NCI-H2081 (cell line): ENCODE measurements around the gene GMDS.
A peak's percentile ranks its signal among the peaks of the same experiment; 100 is the strongest.

Source experiments
- DNase-seq, 2 experiments: peaks; one replicate each; lab custom pipeline; 2025; lab: John Stamatoyannopoulos, UW

GMDS gene

GRCh38 chr6:1601158-1602048, 644.0 kb downstream of the GMDS start:
- no peak for DNase-seq

- peak in 1 of 2 experiments; percentile 7 for DNase-seq
These were observed 644.6 kb downstream of the GMDS start for GRCh38 chr6:1600764-1601157.

GRCh38 chr6:1600063-1600763, 645.2 kb downstream of the GMDS start:
- DNase-seq, result no peak

- no peak for DNase-seq
These were observed 645.9 kb downstream of the GMDS start for GRCh38 chr6:1599469-1599868.

- DNase-seq, result no peak
These were observed 646.5 kb downstream of the GMDS start for GRCh38 chr6:1598886-1599285.

GRCh38 chr6:1598433-1598832, 647.0 kb downstream of the GMDS start:
- no peak for DNase-seq

- no peak for DNase-seq
These were observed 647.5 kb downstream of the GMDS start for GRCh38 chr6:1597924-1598323.

GRCh38 chr6:1597121-1597744, 648.2 kb downstream of the GMDS start:
- DNase-seq, result no peak

GRCh38 chr6:1596088-1596852, 649.1 kb downstream of the GMDS start:
- DNase-seq, result peak; percentile 46 to 50

- no peak for DNase-seq
These were observed 649.9 kb downstream of the GMDS start for GRCh38 chr6:1595271-1596087.

GRCh38 chr6:1594445-1595200, 650.8 kb downstream of the GMDS start:
- DNase-seq, result no peak

GRCh38 chr6:1593958-1594314, 651.5 kb downstream of the GMDS start:
- DNase-seq, result no peak

- no peak for DNase-seq
These were observed 652.0 kb downstream of the GMDS start for GRCh38 chr6:1593286-1593957.

GRCh38 chr6:1592852-1593251, 652.6 kb downstream of the GMDS start:
- DNase-seq, result no peak

- DNase-seq, result no peak
These were observed 653.5 kb downstream of the GMDS start for GRCh38 chr6:1591926-1592325.

GRCh38 chr6:1591243-1591642, 654.2 kb downstream of the GMDS start:
- no peak for DNase-seq

GRCh38 chr6:1590580-1590979, 654.8 kb downstream of the GMDS start:
- DNase-seq, result no peak

- no peak for DNase-seq
These were observed 656.2 kb downstream of the GMDS start for GRCh38 chr6:1589208-1589607.

- DNase-seq, result no peak
These were observed 657.4 kb downstream of the GMDS start for GRCh38 chr6:1587977-1588376.

GRCh38 chr6:1587546-1587945, 657.9 kb downstream of the GMDS start:
- no peak for DNase-seq
